ENCODE results near the gene CNDP2.

CNDP2 gene

DNA sequence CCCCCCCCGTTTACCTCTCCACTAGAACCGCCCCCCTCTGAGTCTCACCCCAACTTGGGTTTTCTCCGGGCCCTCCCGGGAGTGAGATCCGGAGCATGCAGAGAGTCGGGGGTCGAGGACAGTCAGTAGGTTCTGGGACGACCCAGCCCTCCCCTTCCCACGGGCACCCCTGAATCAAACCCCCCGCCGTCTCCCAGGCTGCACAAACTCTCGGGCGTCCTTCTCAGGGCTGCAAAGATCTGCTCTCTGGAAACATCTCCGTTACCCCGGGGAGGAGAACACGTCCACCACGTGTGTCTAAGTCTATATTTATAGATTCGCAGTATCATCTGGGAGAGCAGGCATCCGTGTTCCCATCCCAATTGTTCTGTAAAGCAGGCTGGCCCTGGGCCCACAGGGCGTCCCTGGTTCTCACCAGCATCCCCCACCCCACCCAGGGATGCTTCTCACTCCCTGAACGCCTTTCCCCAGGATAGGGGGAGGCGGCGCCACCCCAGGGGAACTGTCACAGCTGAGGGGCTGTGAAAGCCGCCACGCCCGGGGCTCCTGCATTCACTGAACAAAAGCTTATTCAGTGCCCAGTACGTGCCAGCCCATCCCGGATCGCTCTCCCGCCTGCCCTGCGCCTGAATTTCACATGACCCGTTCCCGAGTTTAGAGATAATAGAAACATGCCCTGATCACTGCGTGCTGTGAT is 38.3 kb upstream of the CNDP2 start:
- in situ Hi-C loops (cut with MboI; ENCODE audit: low sequenced_read_pairs, unreplicated experiment) = no loop called here
- no peak for DNase-seq (ENCODE audit: low spot score)
- TF ChIP-seq, protein P1, sequence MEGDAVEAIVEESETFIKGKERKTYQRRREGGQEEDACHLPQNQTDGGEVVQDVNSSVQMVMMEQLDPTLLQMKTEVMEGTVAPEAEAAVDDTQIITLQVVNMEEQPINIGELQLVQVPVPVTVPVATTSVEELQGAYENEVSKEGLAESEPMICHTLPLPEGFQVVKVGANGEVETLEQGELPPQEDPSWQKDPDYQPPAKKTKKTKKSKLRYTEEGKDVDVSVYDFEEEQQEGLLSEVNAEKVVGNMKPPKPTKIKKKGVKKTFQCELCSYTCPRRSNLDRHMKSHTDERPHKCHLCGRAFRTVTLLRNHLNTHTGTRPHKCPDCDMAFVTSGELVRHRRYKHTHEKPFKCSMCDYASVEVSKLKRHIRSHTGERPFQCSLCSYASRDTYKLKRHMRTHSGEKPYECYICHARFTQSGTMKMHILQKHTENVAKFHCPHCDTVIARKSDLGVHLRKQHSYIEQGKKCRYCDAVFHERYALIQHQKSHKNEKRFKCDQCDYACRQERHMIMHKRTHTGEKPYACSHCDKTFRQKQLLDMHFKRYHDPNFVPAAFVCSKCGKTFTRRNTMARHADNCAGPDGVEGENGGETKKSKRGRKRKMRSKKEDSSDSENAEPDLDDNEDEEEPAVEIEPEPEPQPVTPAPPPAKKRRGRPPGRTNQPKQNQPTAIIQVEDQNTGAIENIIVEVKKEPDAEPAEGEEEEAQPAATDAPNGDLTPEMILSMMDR (IDR thresholded peaks at IDR 0.05; ENCODE audit: borderline replicate concordance, control extremely low read depth, extremely low read depth, insufficient read depth, missing control alignments) = no peak

DNA sequence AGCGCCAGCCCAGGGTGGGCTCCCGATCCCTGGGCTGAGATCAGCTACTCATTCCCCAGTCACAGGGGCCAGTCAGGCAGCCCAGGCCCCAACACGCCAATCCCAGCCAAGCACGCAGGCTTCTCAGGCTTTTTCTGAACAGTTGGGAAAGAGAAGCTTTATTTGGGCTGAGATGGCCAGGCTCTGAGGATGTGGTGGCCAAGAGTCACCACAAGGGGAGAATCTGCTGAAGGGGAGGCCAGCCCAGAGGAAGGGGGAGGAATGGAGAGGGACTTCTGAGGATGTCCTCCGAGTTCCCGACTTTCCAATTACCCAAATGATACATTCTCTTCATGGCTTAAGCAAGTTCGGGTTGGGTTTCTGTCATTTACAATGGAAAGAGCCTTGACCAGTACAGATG is 36.3 kb upstream of the CNDP2 start:
- in situ Hi-C loops (cut with MboI; ENCODE audit: low sequenced_read_pairs, unreplicated experiment) = no loop called here
- TF ChIP-seq, protein P1 (IDR thresholded peaks at IDR 0.05; ENCODE audit: borderline replicate concordance, control extremely low read depth, extremely low read depth, insufficient read depth, missing control alignments) = no peak
- no peak for DNase-seq (ENCODE audit: low spot score)

DNA sequence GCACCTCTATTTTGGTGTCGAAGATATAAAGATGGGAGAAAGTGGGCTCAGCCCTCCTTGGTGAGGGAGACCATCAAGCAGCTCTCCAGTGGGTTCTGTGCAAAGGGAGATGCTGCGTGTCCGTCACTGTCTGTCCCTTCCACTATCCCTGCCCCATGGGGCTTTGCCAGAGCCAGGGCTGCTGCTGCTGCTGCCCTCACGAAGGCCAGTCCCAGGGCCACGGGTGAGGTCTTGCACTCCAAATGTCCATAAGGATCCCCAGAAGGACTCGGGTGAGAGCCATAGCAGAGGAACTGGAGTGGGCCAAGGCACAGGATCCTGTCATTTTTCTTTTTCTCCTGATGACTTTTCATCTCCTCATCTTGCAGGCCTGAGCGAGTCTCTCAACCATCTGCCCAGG is 35.3 kb upstream of the CNDP2 start:
- in situ Hi-C loops (cut with MboI; ENCODE audit: low sequenced_read_pairs, unreplicated experiment) = no loop called here
- TF ChIP-seq, protein P1 (IDR thresholded peaks at IDR 0.05; ENCODE audit: borderline replicate concordance, control extremely low read depth, extremely low read depth, insufficient read depth, missing control alignments) = no peak
- no peak for DNase-seq (ENCODE audit: low spot score)

DNA sequence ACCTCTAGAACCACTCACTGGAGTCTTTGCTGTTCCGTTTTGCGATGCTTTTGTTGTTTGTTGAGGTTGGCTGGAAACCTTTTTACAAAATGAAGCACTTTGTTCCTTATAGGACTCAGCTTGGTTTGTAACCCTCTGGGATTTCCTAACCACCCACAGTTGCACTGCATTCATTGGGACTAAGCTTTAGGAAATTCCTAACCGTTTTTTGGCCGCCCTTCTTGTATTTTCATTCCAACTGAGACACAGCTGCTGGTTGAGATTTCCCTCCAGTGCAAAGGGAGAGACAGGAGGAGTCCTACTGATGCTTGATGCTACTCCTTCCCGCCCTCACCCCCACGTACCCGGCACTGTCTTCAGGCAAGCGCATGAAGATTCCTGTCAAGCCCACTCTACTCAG is 32.9 kb upstream of the CNDP2 start:
- no peak for DNase-seq (ENCODE audit: low spot score)
- in situ Hi-C loops (cut with MboI; ENCODE audit: low sequenced_read_pairs, unreplicated experiment) = no loop called here
- TF ChIP-seq, protein P1 (IDR thresholded peaks at IDR 0.05; ENCODE audit: borderline replicate concordance, control extremely low read depth, extremely low read depth, insufficient read depth, missing control alignments) = no peak

DNA sequence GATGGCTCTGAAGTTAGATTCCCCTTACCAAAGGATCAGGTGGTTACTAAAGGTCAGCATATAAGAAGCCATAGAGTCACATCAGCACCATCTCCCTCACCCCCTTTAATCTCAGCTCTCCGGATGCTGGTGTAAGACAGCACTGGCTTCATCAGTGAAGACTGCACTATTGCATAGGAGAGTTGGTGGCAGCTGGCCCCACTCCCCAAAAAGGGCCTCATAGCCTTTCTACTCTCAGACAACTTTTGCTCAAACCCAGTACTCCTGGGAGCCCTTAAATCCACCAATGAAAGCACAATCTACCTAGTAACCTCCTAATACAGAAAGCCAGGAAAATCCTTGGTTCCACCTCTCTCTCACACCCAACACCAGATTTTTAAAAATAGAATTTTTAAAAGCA is 32.2 kb upstream of the CNDP2 start:
- TF ChIP-seq, protein P1 (IDR thresholded peaks at IDR 0.05; ENCODE audit: borderline replicate concordance, control extremely low read depth, extremely low read depth, insufficient read depth, missing control alignments) = no peak
- in situ Hi-C loops (cut with MboI; ENCODE audit: low sequenced_read_pairs, unreplicated experiment) = no loop called here
- DNase-seq (ENCODE audit: low spot score) = no peak

DNA sequence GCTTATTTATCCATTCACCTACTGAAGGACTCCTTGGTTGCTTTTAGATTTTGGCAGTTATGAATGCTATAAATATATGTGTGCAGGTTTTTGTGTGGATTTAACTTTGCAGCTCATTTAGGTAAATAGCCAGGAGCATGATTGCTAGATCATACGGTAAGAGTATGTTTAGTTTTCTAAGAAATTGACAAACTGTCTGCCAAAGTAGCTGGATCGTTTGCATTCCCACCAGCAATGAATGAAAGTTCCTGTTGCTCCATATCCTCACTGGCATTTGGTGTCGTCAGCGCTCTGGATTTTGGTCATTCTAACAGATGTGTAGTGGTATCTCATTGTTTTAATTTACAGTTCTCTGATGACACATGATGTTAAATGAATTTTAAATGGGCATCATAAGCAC is 30.4 kb upstream of the CNDP2 start:
- in situ Hi-C loops (cut with MboI; ENCODE audit: low sequenced_read_pairs, unreplicated experiment) = no loop called here
- TF ChIP-seq, protein P1 (IDR thresholded peaks at IDR 0.05; ENCODE audit: borderline replicate concordance, control extremely low read depth, extremely low read depth, insufficient read depth, missing control alignments) = no peak

More for the DNA sequence above, 30.4 kb upstream of the CNDP2 start:
- DNase-seq (ENCODE audit: low spot score) = no peak

All from GM13976 (cell line).